H9 (cell line): ENCODE measurements around the gene TMPRSS7. TPM values are rescaled to one million over a fixed set of nuclear protein-coding genes. Genes with fewer than 3 reads are reported as not detected.

Experiments
- DNase-seq: peaks from one replicate; pipeline ENCODE4 v3.0.0-alpha.2; 2017
- H2AFZ ChIP-seq: one replicate; pipeline ENCODE4 v1.6.1; 2013; ENCODE audit warnings: mild to moderate bottlenecking, low read length, control low read depth, moderate library complexity
- H2AK5ac ChIP-seq: 2 replicates; pipeline ENCODE4 v1.6.1; 2013; ENCODE audit warnings: low read length, control low read depth, mixed read lengths; ENCODE audit not compliant: insufficient read length
- H2BK120ac ChIP-seq: one replicate; pipeline ENCODE4 v1.6.1; 2013; ENCODE audit warnings: low read depth, mild to moderate bottlenecking, low read length, control low read depth, inconsistent platforms; ENCODE audit not compliant: poor library complexity, severe bottlenecking
- H2BK12ac ChIP-seq: 2 replicates; pipeline ENCODE4 v1.6.1; 2013; ENCODE audit warnings: low read length, control low read depth, mixed read lengths, low read depth; ENCODE audit not compliant: insufficient read length
- H2BK15ac ChIP-seq: 2 replicates; pipeline ENCODE4 v1.6.1; 2013; ENCODE audit warnings: low read depth, low read length, control low read depth
- H2BK20ac ChIP-seq: one replicate; pipeline ENCODE4 v1.6.1; 2013; ENCODE audit warnings: low read depth, mild to moderate bottlenecking, low read length, control low read depth, inconsistent platforms; ENCODE audit not compliant: poor library complexity, severe bottlenecking
- H2BK5ac ChIP-seq: 2 replicates; pipeline ENCODE4 v1.6.1; 2013; ENCODE audit warnings: low read length, control low read depth, mixed read lengths; ENCODE audit not compliant: insufficient read length
- H3K14ac ChIP-seq: 2 replicates; pipeline ENCODE4 v1.6.1; 2013; ENCODE audit warnings: low read length, control low read depth; ENCODE audit not compliant: insufficient read depth
- H3K18ac ChIP-seq: 2 replicates; pipeline ENCODE4 v1.6.1; 2013; ENCODE audit warnings: low read depth, mild to moderate bottlenecking, mixed read lengths, low read length, control low read depth; ENCODE audit not compliant: insufficient read length
- H3K23ac ChIP-seq: 2 replicates; pipeline ENCODE4 v1.6.1; 2013; ENCODE audit warnings: low read length, control low read depth, mixed read lengths, low read depth; ENCODE audit not compliant: insufficient read length
- H3K23me2 ChIP-seq: 2 replicates; pipeline ENCODE4 v1.6.1; 2013; ENCODE audit warnings: low read depth, mild to moderate bottlenecking, mixed read lengths, low read length, control low read depth; ENCODE audit not compliant: insufficient read length, poor library complexity, severe bottlenecking
- H3K27ac ChIP-seq: 2 replicates; pipeline ENCODE4 v1.5.1; 2013; ENCODE audit warnings: low read length, control low read depth, mixed read lengths, low read depth; ENCODE audit not compliant: insufficient read length
- H3K27me3 ChIP-seq: 2 replicates; pipeline ENCODE4 v1.6.1; 2013; ENCODE audit warnings: low read length, control low read depth, inconsistent platforms; ENCODE audit not compliant: insufficient read depth
- H3K4ac ChIP-seq: 2 replicates; pipeline ENCODE4 v1.6.1; 2013; ENCODE audit warnings: low read depth, mild to moderate bottlenecking, control low read depth, inconsistent platforms, low read length, moderate library complexity
- H3K4me1 ChIP-seq: 2 replicates; pipeline ENCODE4 v1.6.1; 2013; ENCODE audit warnings: low read length, control low read depth, inconsistent platforms; ENCODE audit not compliant: insufficient read depth
- H3K4me2 ChIP-seq: 2 replicates; pipeline ENCODE4 v1.6.1; 2013; ENCODE audit warnings: low read length, control low read depth, mixed read lengths; ENCODE audit not compliant: insufficient read length, insufficient read depth
- H3K56ac ChIP-seq: 2 replicates; pipeline ENCODE4 v1.6.1; 2013; ENCODE audit warnings: low read depth, mild to moderate bottlenecking, mixed read lengths, low read length, control low read depth; ENCODE audit not compliant: insufficient read length
- H3K79me1 ChIP-seq: 2 replicates; pipeline ENCODE4 v1.6.1; 2013; ENCODE audit warnings: low read depth, mild to moderate bottlenecking, moderate library complexity, low read length, control low read depth, inconsistent platforms; ENCODE audit not compliant: insufficient read depth, poor library complexity, severe bottlenecking
- H3K79me2 ChIP-seq: 2 replicates; pipeline ENCODE4 v1.6.1; 2013; ENCODE audit warnings: low read length, control low read depth, inconsistent platforms; ENCODE audit not compliant: insufficient read depth
- H3K9ac ChIP-seq: 2 replicates; pipeline ENCODE4 v1.6.1; 2013; ENCODE audit warnings: low read length, control low read depth, mixed read lengths; ENCODE audit not compliant: insufficient read length; ENCODE audit errors: extremely low read depth
- H3K9me3 ChIP-seq: one replicate; pipeline ENCODE4 v1.6.1; 2013; ENCODE audit warnings: low read depth, low read length, inconsistent platforms; ENCODE audit not compliant: control insufficient read depth
- H3T11ph ChIP-seq: one replicate; pipeline ENCODE4 v1.6.1; 2013; ENCODE audit warnings: mild to moderate bottlenecking, low read length, control low read depth, inconsistent platforms
- H4K20me1 ChIP-seq: one replicate; pipeline ENCODE4 v1.6.1; 2013; ENCODE audit not compliant: control insufficient read depth, insufficient read length, insufficient read depth
- H4K5ac ChIP-seq: 2 replicates; pipeline ENCODE4 v1.6.1; 2013; ENCODE audit warnings: low read depth, mild to moderate bottlenecking, mixed read lengths, low read length, control low read depth; ENCODE audit not compliant: insufficient read length
- H4K8ac ChIP-seq: replicated peaks from 2 replicates; pipeline ENCODE4 v1.6.1; 2013; ENCODE audit warnings: low read length, control low read depth, mixed read lengths, low read depth; ENCODE audit not compliant: insufficient read length
- H4K91ac ChIP-seq: 2 replicates; pipeline ENCODE4 v1.6.1; 2013; ENCODE audit warnings: low read depth, mild to moderate bottlenecking, moderate library complexity, mixed read lengths, low read length, control low read depth; ENCODE audit not compliant: insufficient read length
- H3K27ac Mint-ChIP-seq, 3 experiments: 2 replicates in 2 of 3; 3 replicates in 1 of 3; pipeline ENCODE4 v1.8.0; 2020 to 2021; ENCODE audit warnings: mixed read lengths in 3 of 3, mild to moderate bottlenecking in 1 of 3, moderate library complexity in 1 of 3
- H3K27me3 Mint-ChIP-seq: 2 replicates; pipeline ENCODE4 v1.8.0; 2021; ENCODE audit warnings: low read depth, mild to moderate bottlenecking, moderate library complexity, mixed read lengths
- H3K36me3 Mint-ChIP-seq, 3 experiments: 2 replicates in 2 of 3; 3 replicates in 1 of 3; pipeline ENCODE4 v1.8.0; 2020 to 2021; ENCODE audit warnings: low read depth in 3 of 3, mixed read lengths in 3 of 3; ENCODE audit not compliant: insufficient read depth in 1 of 3
- H3K4me1 Mint-ChIP-seq, 2 experiments: 2 replicates each; pipeline ENCODE4 v1.8.0; 2020; ENCODE audit warnings: mixed read lengths in 2 of 2
- H3K4me3 Mint-ChIP-seq, 2 experiments: 2 replicates in 1 of 2; 3 replicates in 1 of 2; pipeline ENCODE4 v1.8.0; 2020 to 2021; ENCODE audit warnings: mild to moderate bottlenecking in 2 of 2, mixed read lengths in 2 of 2, moderate library complexity in 1 of 2
- H3K9me3 Mint-ChIP-seq, 2 experiments: 2 replicates in 1 of 2; 3 replicates in 1 of 2; pipeline ENCODE4 v1.8.0; 2020; ENCODE audit warnings: mild to moderate bottlenecking in 2 of 2, mixed read lengths in 2 of 2, moderate library complexity in 1 of 2
- CTCF ChIP-seq: fragments of 200-600 bp; sonication (generic); conservative IDR thresholded peaks from 3 replicates; pipeline ENCODE4 v1.8.0; 2021; ENCODE audit warnings: antibody characterized with exemption, mild to moderate bottlenecking
- WGBS: extraction: QIAGEN DNeasy Blood & Tissue Kit; methylation state at CpG from one replicate; pipeline ENCODE4 v1.1.7; 2013; ENCODE audit warnings: missing lambda C conversion rate, low lambda C conversion rate, mixed read lengths; ENCODE audit not compliant: insufficient read length; ENCODE audit errors: extremely low coverage; 5-methylcytosine and 5-hydroxymethylcytosine counted together
- total RNA-seq: library from RNA; stranded (reverse); gene quantifications from 2 replicates; pipeline ENCODE4 v1.2.1, GENCODE V29; 2021

The TMPRSS7 gene
- total RNA-seq, 1 experiment from 2014 or later: not detected

GRCh38 chr3:112116748-112117186 is 82.2 kb downstream of the TMPRSS7 start:
- H2BK12ac ChIP-seq: no peak overlapping the region
- H3K23ac ChIP-seq: no peak overlapping the region
- no peak overlapping the region for H3T11ph ChIP-seq
- no peak overlapping the region for H2BK5ac ChIP-seq
- no peak overlapping the region for H3K18ac ChIP-seq
- H3K27me3 ChIP-seq: no peaks in the 10 kb centered on the region
- no CpG with 5 or more reads among the region's 13 CpGs for WGBS
- no peak overlapping the region for H4K8ac ChIP-seq
- no peak overlapping the region for H3K27ac Mint-ChIP-seq
- no peaks in the 10 kb centered on the region for H3K9me3 ChIP-seq
- no peaks in the 10 kb centered on the region for H3K4me1 ChIP-seq
- H3K14ac ChIP-seq: no peak overlapping the region; the same call in 1 of the 2 replicates
- H3K9ac ChIP-seq: no peak overlapping the region
- peaks cover 10 to 18% (median 14%) of the 10 kb centered on the region in 3 experiments; a peak in 4 of 7 replicates for H3K36me3 Mint-ChIP-seq
- no peak overlapping the region for H2BK15ac ChIP-seq
- H3K27ac ChIP-seq: no peak overlapping the region
- no peaks in the 10 kb centered on the region for H3K79me2 ChIP-seq
- H3K27me3 Mint-ChIP-seq: no peaks in the 10 kb centered on the region
- H3K4me3 Mint-ChIP-seq: no peak overlapping the region
- H4K5ac ChIP-seq: no peak overlapping the region
- no peak for TF ChIP-seq CTCF
- no peak overlapping the region for H2AK5ac ChIP-seq
- H3K79me1 ChIP-seq: no peaks in the 10 kb centered on the region
- no peak overlapping the region for H2AFZ ChIP-seq
- no peak overlapping the region for H3K4me2 ChIP-seq
- H2BK120ac ChIP-seq: no peak overlapping the region
- H3K23me2 ChIP-seq: no peaks in the 10 kb centered on the region
- H3K4ac ChIP-seq: no peak overlapping the region
- no peaks in the 10 kb centered on the region for H4K20me1 ChIP-seq
- H3K56ac ChIP-seq: no peak overlapping the region
- no peaks in the 10 kb centered on the region for H3K9me3 Mint-ChIP-seq
- peaks cover 26 to 28% of the 10 kb centered on the region in 2 experiments for H3K4me1 Mint-ChIP-seq
- no peak overlapping the region for H4K91ac ChIP-seq
- DNase-seq: no peak
- no peak overlapping the region for H2BK20ac ChIP-seq
